WI38 (cell line): Measurements from ENCODE around the gene MME.

ENCODE experiments used
- H3K4me3 ChIP-seq: 2 replicates; pipeline ENCODE4 v1.5.1; 2011; ENCODE audit warnings: low read depth, mild to moderate bottlenecking, control low read depth, low read length
- TF ChIP-seq, protein P1 (sequence below): IDR thresholded peaks from 2 replicates; pipeline ENCODE4 v1.5.1; 2012; ENCODE audit warnings: low read depth, mild to moderate bottlenecking, control low read depth, low read length

Gene MME

DNA sequence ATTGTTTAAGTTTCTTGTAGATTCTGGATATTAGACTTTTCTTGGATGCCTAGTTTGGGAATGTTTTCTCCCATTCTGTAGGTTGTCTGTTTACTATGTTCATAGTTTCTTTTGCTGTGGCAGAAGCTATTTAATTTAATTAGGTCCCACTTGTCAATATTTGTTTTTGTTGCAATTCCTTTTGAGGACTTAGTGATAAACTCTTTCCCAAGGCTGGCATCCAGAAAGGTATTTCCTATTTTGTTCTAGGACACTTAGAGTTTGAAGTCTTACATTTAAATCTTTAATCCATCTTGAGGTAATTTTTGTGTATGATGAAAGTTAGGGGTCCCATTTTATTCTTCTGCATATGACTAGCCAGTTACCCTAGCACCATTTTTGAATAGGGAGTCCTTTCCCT is 54.9 kb downstream of the MME start:
- no peak overlapping the region for H3K4me3 ChIP-seq
- TF ChIP-seq, protein P1, sequence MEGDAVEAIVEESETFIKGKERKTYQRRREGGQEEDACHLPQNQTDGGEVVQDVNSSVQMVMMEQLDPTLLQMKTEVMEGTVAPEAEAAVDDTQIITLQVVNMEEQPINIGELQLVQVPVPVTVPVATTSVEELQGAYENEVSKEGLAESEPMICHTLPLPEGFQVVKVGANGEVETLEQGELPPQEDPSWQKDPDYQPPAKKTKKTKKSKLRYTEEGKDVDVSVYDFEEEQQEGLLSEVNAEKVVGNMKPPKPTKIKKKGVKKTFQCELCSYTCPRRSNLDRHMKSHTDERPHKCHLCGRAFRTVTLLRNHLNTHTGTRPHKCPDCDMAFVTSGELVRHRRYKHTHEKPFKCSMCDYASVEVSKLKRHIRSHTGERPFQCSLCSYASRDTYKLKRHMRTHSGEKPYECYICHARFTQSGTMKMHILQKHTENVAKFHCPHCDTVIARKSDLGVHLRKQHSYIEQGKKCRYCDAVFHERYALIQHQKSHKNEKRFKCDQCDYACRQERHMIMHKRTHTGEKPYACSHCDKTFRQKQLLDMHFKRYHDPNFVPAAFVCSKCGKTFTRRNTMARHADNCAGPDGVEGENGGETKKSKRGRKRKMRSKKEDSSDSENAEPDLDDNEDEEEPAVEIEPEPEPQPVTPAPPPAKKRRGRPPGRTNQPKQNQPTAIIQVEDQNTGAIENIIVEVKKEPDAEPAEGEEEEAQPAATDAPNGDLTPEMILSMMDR, result no peak

DNA sequence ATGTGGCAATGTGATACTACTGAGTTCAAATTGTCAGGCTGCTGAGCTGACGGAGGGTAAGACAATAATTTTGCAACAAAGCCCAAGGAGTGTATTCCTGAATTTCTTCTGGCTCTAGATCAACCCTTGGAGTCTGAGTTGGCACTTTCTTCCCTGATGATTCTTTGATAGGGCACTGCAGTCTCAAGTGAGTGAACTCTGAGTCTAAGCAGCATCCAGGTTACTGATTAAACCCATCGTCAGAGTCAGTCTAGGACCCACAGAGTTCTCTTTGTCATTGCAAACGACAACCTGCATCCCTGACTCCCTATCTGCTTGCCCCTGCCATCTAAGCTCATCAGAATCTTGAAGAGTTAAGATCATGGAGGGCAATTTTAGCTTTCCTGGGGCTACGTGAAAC is 58.6 kb downstream of the MME start:
- no peak overlapping the region for H3K4me3 ChIP-seq
- TF ChIP-seq, protein P1, result no peak

DNA sequence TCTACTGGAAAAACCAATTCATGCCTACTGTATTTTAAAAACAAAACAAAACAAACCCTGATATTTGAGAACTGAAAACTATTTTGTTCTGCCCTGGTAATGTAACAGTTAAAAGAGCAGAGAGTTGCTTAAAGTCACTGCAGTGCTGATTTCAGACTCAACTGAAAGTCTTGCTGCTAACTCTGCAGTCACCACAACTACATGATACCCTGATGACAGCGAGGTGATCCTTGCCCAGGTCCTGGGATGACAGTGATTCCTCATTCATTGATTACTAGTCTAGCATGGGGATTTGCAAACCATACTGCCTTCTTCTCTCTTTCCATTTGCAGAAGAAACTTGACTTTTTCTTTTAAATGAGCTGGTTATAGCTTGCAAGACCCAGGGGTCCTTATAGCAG is 67.5 kb downstream of the MME start:
- TF ChIP-seq, protein P1, result no peak
- no peak overlapping the region for H3K4me3 ChIP-seq

DNA sequence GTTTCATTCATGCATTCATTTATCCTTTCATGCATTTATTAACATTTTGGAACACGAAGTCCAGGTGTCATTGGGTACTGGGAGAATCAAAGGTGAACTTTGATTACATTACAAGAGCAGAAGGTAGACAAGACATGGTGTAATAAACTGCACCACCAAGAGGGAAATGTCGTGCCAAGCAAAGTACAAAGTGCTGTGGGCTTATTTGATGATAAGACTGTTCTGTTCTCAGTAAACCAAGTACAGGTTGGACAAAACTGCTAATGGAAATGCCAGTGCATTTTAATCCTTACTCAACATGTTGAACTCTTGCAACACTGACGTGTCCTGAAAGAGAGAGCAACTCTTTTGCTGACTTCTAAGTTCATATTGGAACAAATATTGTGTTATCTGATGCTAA is 69.4 kb downstream of the MME start:
- no peak overlapping the region for H3K4me3 ChIP-seq
- TF ChIP-seq, protein P1, result no peak

DNA sequence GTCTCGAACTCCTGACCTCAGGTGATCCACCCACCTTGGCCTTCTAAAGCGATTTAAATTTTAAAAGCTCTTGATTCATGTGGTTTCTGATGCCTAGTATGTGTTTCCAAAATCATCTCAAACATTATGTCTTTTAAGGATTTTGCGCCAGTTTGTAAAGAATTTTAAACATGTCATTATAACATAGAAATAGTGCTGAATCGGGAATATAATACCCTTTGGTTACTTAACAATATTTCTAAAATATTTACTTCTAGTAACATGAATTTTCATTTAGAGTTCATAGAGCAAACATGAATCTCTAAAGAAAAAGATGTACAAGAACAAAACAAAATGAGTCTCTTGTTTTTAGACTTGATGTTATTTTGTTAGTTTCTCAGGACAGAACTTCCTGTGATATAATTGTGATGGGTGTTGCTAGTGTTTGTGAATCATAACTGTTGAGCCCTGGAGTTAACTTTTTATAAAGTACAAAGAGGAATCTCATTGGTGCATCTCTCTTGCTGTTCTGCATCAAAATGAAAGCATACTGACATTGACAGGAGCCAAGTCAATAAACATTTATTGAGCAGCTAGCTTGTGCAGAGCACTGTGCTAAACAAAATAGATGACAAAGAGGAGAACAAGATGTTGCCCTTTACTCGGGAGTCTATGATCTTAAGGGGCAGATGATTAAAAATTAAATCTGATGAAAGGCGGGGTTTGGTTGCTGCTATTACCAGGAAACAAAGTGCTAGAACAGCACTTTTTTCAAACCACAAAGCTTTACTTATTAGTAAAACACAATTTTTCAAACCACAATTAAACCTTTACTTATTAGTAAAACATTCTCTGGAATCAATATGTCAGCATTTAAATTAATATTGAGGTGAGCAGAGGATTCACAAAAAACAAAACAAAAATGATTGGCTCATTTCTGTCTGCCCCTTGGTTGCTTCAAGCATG is 73.4 kb downstream of the MME start:
- TF ChIP-seq, protein P1, result no peak
- H3K4me3 ChIP-seq, result no peak overlapping the region

DNA sequence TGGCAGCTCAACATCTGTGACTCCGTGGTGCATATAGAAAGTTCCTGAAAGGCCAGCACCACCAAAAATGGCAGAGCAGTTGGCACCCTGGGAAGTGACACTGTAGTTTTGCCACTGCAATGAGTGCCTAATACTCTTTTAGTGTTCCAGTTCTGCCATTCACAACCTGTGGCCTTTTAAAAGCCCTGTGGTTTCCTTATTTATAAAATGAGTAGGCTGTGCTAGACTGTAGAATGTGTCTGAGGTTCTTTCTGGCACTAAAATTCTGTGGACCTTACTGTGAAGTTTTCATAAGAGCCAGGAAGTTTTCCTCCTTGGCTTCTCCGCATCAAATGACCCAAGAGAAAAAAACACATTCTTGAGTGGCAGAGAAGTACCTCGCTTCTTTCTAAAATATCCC is 74.1 kb downstream of the MME start:
- TF ChIP-seq, protein P1, result no peak
- no peak overlapping the region for H3K4me3 ChIP-seq

DNA sequence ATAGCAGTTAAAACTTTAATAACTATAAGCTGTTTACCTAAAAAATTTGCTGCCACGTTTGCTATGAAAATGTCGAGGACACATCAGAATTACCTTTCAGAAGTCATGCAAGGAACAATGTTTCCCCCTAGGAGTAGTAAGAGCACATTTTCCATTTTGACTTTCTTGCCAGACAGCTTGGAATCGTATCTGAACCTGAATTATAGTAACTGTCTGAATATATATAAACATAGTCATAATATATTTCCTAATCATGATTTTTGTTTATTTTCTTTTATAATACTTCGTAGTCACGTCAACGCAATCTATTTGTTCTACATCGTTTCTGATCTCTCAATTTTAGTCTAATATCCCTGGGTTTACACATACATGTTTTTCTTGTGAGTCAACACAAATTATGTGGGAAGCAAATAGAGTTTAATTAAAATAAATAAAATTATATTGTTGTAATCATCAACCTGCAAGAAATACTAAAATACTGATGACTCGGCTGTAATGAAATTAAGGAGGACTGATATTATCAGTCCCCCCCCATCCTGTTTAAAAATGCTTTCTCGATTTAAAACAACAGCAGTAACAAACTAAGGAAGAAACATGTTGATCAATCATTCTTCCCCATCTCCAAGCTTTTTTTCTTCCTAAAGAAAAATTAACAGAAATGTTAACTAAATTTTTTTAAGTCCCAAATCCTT is 78.4 kb downstream of the MME start:
- TF ChIP-seq, protein P1, result no peak
- H3K4me3 ChIP-seq, result no peak overlapping the region
